Activated CD4-positive, alpha-beta T cell treated with anti-CD3 and anti-CD28 coated beads, Interleukin-2, Interleukin-6, amounts not matched to agents 100 ng/mL and 50 ng/mL, durations not matched to agents 16 hours and 8 hours (primary cell): ENCODE results near the gene IFIT5.
"Not testable (repeated sequence)": the region's sequence is repeated elsewhere in the genome, so short reads cannot be mapped to it uniquely, and the experiment has no call there.

ENCODE experiments used
- DNase-seq: peaks from one replicate; pipeline ENCODE4 v3.0.0-alpha.2; 2020

The IFIT5 gene

GRCh38 chr10:89393898-89394297, 20.5 kb upstream of the IFIT5 start:
- DNase-seq = no peak

GRCh38 chr10:89395141-89395540, 19.2 kb upstream of the IFIT5 start:
- DNase-seq = no peak

- no peak for DNase-seq
Observed at GRCh38 chr10:89398003-89398749, 16.2 kb upstream of the IFIT5 start.

GRCh38 chr10:89399956-89400355, 14.4 kb upstream of the IFIT5 start:
- no peak for DNase-seq

GRCh38 chr10:89403043-89403442, 11.3 kb upstream of the IFIT5 start:
- no peak for DNase-seq

- DNase-seq = no peak
Observed at GRCh38 chr10:89404104-89405047, 10.0 kb upstream of the IFIT5 start.

GRCh38 chr10:89406178-89406577, 8.2 kb upstream of the IFIT5 start:
- not testable (repeated sequence) for DNase-seq

- not testable (repeated sequence) for DNase-seq
Observed at GRCh38 chr10:89407792-89408191, 6.6 kb upstream of the IFIT5 start.

- DNase-seq = not testable (repeated sequence)
Observed at GRCh38 chr10:89409282-89409681, 5.1 kb upstream of the IFIT5 start.

GRCh38 chr10:89410551-89410950, 3.8 kb upstream of the IFIT5 start:
- not testable (repeated sequence) for DNase-seq

GRCh38 chr10:89411135-89411534, 3.2 kb upstream of the IFIT5 start:
- not testable (repeated sequence) for DNase-seq

GRCh38 chr10:89412276-89412675, 2.1 kb upstream of the IFIT5 start:
- DNase-seq = peak; percentile 23

GRCh38 chr10:89413398-89413912, 913 bp upstream of the IFIT5 start:
- no peak for DNase-seq

GRCh38 chr10:89414879-89415821, 782 bp downstream of the IFIT5 start:
- peak; percentile 32 for DNase-seq

GRCh38 chr10:89416465-89416864, 2.1 kb downstream of the IFIT5 start:
- no peak for DNase-seq

GRCh38 chr10:89419548-89419947, 5.2 kb downstream of the IFIT5 start:
- DNase-seq = no peak

GRCh38 chr10:89421018-89421476, 6.7 kb downstream of the IFIT5 start:
- DNase-seq = no peak

- no peak for DNase-seq
Observed at GRCh38 chr10:89425000-89425399, 10.6 kb downstream of the IFIT5 start.

GRCh38 chr10:89426230-89426868, 12.0 kb downstream of the IFIT5 start:
- DNase-seq = peak; percentile 39

- no peak for DNase-seq
Observed at GRCh38 chr10:89427629-89428028, 13.3 kb downstream of the IFIT5 start.

GRCh38 chr10:89428877-89429276, 14.5 kb downstream of the IFIT5 start:
- no peak for DNase-seq

GRCh38 chr10:89431977-89432376, 17.6 kb downstream of the IFIT5 start:
- DNase-seq = no peak
